ENCODE measurements around the gene RHO.
"Not testable (repeated sequence)": the region's sequence is repeated elsewhere in the genome, so short reads cannot be mapped to it uniquely, and the experiment has no call there.

The RHO gene

DNA sequence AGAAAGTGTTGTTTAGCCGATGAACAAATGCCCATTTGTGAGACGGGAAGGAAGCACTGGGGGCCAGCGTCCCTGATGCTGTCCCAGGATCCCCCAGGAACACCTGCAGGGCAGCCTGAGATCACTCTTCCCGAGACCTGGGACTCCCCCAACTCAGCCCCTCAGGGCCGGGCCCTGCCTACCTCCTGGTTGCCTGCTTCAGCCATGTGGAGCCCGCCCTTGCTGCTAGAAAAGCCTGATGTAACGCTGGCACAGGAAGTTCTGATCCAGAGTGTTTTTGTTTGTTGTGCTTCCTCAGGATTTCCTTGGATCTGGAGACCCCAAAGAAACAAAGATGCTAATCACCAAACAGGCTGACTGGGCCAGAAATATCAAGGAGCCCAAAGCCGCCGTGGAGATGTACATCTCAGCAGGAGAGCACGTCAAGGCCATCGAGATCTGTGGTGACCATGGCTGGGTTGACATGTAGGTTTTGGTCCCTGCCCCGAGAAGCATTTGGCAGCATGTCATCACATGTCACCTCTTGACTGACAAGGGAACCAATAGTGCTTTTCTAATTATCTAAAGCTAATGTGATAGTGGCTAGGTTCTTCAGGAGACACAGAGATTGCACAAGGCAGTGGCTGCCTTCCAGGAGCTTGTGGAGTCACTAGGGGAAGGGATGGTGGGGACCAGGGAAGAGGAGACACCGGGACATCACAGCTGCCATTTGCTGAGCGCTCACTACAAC, 28.7 kb upstream of the RHO start:
- not testable (repeated sequence) for H3K4me3 ChIP-seq (ENCODE audit: low read depth, low read length)

DNA sequence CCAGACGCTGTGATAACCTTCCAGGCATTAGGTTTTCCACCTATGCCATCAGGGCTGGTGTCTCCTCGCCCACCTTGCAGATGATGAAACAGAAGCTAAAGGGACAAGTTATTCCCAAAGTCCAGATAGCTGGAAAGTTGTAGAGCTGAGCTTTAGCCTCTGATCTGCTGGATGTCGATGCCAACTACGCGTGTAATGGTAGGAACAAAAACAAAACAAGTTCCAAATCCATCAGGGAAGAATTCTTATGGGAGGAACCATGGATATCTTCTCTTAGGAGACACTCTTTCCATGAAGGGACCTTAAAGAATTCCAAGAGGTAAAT, 28.1 kb upstream of the RHO start:
- H3K4me3 ChIP-seq (ENCODE audit: low read depth, low read length) = no peak overlapping the region

DNA sequence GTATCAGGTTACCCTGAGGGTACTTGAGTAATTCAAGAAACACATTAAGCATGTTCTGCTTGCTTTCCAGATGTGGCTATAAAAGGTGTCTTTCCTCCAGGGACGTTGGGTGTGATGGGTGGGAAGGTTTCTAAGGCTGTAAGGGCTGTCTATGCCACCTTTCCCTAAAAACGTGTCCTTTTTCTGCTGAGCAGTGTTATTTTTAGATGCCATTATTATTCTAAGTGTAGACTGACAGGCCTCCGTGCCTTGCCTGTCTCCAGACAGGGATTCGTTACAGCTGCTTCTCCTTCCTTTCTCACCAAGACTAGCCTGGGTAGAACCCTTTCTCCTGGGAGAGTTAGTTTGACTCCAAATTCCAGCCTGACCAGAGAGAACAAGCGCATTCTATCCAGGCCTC, 26.8 kb upstream of the RHO start:
- no peak overlapping the region for H3K4me3 ChIP-seq (ENCODE audit: low read depth, low read length)

DNA sequence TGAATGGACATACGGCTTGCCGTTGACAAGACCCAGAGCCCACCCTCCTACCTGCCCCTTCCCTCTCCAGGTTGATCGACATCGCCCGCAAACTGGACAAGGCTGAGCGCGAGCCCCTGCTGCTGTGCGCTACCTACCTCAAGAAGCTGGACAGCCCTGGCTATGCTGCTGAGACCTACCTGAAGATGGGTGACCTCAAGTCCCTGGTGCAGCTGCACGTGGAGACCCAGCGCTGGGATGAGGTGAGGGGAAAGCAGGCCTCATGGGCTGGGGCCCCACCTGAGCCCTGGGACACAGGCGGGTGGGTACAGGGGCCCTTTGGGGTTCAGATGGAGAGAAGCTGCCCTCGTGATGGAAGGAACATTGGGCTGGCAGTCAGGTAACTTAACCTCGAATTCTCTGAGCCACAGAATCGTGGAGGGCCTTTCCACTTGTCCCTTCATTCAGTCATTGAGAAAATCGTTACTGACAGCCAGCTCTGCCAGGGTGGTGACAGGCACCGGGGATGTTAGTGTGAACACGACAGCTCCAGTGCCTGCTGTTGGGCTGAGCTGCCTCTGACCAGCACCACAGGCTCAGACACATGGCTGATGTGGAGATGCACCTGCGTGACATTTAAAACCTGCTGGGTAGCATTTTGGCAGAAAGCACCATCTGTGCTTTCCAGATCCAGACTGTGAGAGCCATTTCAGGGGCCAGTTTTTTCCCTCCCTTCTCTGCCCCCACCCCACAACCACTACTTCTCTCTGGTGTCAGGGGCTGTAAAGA, 25.6 kb upstream of the RHO start:
- H3K4me3 ChIP-seq (ENCODE audit: low read depth, low read length) = no peak overlapping the region

DNA sequence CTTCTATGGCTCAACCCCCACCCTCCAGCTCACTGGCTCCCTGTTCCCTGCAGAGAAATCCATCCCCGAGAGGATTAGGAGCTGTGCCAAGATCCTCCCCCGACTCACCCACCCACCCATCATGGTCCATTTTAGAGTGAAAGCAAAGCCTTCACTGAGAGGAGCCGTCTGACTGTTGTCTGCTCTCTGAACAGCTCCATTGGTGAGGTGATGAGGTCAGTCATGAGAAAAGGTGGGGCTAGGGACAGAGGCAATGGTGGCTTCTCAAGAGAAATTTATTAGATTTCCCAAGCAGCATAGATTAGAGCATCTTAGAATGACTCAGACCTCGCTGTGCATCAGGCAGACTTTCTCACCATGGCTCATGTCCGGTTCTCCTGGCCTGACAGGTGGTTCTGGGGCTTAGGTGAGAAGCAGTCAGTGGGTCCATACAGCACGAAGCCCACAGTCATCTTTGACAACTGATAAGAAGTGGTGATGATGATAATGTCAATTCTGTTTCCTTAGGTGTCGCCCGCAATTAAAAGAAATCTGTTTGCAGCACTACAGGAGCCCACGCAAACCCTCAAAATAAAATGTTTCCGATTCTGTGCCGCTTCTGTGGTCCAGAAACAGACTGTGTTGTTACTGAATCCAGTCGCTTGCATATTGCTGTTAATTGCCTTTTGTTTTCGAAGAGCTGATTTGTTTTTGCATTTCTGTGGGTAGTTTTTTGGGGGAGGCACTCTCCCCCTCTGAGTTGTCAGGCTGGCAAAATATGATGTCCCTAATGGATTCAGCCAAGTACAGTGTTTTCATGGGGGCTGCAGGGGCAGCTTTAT, 24.8 kb upstream of the RHO start:
- no peak overlapping the region for H3K4me3 ChIP-seq (ENCODE audit: low read depth, low read length)

DNA sequence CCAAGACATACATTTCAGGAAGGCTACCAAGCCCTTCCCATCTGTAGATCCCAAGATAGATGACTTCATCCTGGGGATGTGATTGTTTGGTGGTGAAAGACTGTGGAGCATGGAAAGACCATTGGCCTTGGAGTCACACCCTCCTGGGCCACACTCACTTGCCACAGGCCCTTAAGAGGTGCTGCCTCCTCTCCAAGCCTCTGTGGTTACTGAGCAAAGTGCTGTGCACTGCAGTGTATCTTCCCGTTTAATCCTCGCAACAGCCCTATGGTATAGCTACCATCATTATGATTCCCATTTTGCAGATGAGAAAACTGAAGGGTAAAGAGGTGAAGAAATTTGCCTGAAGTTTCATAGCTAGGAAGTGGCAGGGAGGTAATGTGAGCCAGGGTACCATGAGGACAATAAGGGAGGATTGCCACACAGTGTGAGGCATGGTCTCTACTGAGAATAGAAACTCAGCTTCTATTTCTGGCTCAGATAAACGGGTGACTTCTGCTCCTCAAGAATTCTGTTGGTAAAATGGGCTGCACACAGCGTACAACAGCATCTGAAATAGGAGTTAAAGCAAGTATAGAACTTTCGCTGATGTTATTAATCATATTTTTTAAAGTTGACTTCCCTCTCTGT, 23.9 kb upstream of the RHO start:
- H3K4me3 ChIP-seq (ENCODE audit: low read depth, low read length) = no peak overlapping the region

DNA sequence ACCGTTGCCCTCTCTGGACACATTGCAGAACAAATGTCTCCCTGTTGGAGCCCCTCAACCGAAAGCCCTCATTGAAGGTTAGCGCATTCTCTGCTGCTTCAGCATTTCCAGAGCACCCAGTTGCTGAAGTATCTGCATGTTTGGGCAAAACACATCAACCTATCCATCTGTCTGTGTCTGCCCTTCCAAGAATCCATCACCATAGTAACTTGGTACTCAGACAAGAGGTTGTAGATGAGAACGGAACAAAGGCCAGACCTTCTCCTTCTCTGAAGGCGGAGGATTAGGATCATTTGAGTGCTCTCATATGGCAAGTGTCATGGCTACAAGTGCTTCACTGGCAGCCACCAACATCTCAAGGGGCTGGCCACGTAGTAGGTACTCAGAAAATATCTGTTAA, 23.1 kb upstream of the RHO start:
- H3K4me3 ChIP-seq (ENCODE audit: low read depth, low read length) = no peak overlapping the region

DNA sequence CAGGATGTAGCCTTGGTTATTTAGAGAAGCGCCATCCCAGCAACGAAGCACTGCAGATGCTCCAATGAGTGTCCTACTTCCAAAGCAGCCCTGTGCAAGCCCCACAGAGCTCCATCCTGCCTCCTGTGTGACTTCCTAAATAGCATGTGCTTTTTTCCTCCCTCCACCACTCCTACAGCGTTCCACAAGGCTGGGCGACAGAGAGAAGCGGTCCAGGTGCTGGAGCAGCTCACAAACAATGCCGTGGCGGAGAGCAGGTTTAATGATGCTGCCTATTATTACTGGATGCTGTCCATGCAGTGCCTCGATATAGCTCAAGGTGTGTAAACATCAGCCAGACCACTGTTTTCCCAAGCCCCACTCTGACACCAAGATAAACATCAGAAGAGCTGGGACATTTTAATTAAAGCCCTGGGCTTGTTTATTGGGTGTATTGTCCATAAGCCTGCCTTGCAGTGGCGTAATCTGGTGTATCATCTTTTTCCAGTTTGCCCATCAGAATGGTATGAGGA, 22.2 kb upstream of the RHO start:
- no peak overlapping the region for H3K4me3 ChIP-seq (ENCODE audit: low read depth, low read length)

DNA sequence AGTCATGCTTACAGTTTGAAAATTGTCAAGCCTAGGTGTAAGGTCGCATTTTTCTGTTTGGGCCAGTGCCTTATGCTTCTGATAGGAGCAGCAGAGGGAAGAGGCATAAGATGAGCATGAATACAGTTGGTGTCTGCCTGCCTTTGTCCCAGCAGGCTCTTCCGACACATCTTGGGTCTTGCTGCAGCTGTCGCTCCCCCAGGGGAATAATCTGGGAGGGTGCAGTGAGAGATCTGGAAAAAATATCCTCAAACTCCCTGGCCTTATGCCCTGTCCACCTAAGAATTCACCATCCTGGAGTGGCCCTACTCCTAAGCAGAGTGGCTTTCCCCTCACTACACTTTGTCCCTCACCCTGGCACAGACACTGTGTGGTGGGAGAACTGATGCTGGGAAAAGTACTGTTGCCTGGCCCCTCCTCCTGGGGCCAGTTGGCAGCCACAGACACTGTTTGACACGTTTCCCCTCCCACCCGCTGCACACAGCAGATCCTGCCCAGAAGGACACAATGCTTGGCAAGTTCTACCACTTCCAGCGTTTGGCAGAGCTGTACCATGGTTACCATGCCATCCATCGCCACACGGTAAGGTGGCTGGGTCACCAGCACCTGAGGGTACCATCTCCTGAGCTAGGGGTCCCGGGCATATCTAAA, 21.1 kb upstream of the RHO start:
- no peak overlapping the region for H3K4me3 ChIP-seq (ENCODE audit: low read depth, low read length)

DNA sequence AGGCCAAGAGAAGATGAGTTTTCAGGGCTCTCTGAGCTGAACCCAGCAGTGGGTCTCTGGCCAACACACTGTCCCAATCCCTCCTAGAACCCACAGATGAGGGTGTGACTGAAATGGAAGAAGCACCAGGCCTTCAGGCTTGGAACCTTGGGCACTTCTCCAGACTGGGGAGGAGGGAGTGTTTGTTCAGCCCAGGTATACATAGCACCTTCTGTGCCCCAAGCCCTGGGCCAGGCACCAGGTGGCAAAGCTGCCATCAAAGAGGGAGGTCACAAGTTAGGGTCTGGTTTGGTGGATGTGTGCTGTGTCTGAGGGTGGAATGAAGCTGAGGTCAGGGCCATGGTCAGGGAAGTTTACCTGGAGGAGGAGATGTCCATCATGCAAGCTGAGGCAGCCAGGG, 15.8 kb upstream of the RHO start:
- no peak overlapping the region for H3K4me3 ChIP-seq (ENCODE audit: low read depth, low read length)

DNA sequence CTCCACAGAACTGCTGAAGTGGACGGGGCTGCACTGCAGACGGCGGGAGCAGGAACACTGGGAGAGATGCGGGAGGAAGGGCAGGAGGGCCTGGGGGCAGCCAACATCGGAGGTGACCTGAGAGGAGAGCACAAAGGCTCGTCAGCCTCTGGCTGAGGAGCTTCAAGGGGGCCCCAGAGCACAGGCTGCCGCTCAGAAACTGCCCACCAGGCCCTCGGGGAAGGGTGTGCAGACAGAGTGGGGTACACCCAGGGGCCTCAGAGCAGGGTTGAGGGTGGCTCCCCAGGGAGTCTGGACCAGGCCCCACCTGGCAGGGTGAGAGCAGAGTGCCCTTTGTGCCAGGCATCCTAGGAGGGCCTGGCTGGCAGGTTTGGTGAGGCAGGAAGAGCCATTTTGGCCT, 14.7 kb upstream of the RHO start:
- H3K4me3 ChIP-seq (ENCODE audit: low read depth, low read length) = no peak overlapping the region

DNA sequence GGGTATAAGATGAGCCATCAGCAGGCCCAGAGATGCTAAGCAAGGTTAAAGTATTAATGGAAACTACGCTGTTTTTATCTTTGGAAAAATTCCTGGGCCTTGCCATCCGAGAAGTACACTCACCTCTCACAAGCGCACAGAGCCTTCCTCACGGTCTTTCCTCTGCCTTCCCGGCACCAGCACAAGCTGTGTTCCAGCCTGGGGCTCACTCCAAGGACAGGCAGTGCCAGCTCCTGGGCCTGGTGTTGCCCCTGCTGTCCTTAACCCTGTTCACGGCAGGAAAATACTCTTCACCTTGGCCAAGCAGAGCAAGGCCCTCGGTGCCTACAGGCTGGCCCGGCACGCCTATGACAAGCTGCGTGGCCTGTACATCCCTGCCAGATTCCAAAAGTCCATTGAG, 14.3 kb upstream of the RHO start:
- H3K4me3 ChIP-seq (ENCODE audit: low read depth, low read length) = no peak overlapping the region

DNA sequence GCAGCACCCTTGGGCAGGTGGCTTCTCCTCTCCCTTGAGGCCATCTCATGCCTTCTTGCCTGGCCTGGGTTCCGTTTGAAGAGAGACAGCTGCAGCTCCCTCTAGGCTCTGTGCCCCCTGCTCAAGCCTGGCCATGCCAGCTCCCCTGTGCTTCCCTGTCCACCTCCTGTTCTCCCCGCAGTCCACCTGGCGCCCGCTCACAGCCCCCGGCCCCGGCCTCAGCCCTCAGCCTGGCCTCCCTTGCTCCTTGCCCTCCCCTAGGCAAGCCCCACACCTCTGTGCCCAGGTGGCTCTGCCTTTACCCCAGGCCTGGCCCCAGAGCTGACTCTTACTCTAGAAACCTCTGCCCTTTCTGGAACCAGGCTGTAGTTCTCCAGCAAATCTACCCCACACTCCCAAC, 13.9 kb upstream of the RHO start:
- H3K4me3 ChIP-seq (ENCODE audit: low read depth, low read length) = no peak overlapping the region

DNA sequence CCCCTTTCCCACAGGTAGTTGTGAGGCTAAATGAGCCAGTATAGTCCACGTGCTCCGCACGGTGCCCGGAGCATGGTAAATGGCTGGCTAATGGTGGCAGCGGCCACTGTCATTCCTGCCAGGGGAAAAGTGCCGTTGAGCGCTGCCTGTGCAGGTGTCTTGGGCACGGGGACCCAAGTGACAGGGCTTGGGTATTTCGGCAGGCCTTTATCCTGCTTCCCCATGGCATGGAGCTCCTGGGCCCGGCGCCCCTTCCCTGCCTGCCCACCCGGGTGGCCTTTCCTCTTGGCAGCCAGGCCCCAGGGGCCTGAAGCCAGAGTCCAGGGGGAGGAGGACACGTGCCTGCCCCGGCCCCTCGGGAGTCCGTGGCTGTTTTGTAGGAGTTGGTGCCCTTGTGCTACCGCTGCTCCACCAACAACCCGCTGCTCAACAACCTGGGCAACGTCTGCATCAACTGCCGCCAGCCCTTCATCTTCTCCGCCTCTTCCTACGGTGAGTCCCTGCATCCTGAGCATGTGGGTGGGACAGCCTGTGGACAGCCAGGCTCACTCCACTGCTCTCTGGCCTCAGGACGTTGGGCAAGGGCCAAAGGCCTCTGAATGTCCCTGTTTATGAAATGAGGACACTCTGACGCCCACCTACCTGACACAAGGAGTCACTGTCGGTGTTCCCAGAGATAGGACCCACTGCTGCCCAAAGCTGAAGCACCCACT, 13.2 kb upstream of the RHO start:
- H3K4me3 ChIP-seq (ENCODE audit: low read depth, low read length) = not testable (repeated sequence)

DNA sequence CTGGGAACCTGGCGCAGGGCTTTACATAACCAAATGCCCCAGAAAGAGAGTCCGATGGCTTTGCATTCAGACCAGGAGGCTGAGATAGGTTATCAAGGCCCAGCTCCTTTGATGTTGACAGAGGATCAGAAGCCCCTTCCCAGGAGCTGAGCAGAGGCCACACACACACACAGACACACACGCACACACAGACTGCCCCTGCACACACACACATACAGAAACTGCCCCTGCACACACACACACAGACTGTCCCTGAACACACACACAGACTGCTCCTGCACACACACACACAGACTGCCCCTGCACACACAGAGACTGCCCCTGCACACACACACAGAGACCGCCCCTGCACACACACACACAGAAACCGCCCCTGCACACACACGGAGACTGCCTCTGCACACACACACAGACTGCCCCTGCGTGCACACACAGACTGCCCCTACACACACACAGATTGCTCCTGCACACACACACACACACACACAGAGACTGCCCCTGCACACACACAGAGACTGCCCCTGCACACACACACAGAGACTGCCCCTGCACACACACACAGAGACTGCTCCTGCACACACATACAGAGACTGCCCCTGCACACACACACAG, 12.5 kb upstream of the RHO start:
- H3K4me3 ChIP-seq (ENCODE audit: low read depth, low read length) = not testable (repeated sequence)

DNA sequence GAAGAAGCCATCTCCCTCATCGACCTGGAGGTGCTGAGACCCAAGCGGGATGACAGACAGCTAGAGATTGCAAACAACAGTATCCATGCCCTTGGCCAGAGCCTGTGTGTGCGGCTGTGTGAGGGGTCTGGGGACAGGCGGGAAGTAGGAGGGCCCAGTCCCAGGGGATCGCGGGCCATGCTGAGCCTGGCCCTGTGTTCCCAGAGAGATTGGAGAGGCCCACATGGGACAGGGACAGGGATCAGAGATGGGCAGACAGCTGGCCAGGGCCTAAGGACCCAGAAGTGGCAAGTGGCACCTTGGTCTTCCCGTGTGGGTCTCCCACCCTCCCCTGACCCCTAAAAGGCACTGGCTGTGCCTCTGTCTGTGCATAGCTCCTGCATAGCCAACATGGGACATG, 10.9 kb upstream of the RHO start:
- H3K4me3 ChIP-seq (ENCODE audit: low read depth, low read length) = no peak overlapping the region

DNA sequence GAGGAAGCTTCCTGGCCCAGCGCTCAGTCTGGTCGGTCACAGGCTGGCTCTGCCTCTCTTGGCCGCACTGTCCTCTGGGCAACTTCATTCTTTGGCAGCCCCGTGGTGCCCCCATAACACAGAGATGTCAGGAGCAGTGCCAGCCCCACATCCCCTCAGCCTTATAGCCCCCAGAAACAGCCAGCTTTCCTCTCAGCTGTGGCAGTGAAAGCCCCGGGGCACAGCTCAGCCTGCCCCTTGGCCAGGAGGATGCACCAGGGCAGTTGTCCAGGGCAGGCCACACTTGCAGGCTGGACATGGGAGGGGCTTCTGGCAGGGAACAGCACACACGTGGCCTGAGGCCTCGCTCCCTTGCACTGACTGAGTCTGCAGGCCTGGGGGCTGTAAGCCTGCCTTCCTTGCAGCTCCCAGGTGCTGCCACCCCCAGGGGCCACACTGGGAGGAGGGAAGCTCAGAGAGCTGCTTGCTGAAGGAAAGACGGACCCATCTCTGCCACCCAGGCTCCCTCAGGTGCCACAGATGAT, 10.3 kb upstream of the RHO start:
- H3K4me3 ChIP-seq (ENCODE audit: low read depth, low read length) = no peak overlapping the region

DNA sequence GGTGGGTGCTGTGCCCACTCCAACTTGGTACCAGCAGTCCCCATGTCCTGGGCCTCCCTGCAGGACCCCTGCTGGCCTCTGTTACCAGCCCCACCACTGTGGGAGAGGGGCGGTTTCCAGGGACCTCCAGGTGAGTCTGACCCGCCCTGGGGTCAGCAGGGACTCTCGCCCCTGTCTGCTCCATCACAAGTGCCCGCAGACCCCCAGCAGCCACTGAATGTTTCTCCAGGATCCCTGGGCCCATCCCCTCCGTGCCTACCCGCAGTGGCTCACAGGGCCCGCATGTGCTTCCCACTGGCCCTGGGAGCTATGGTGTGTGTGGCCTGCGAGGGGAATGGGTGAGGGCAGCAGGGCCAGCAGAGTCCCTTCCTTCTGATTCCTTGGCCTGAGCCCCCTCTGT, 9.9 kb upstream of the RHO start:
- H3K4me3 ChIP-seq (ENCODE audit: low read depth, low read length) = no peak overlapping the region

DNA sequence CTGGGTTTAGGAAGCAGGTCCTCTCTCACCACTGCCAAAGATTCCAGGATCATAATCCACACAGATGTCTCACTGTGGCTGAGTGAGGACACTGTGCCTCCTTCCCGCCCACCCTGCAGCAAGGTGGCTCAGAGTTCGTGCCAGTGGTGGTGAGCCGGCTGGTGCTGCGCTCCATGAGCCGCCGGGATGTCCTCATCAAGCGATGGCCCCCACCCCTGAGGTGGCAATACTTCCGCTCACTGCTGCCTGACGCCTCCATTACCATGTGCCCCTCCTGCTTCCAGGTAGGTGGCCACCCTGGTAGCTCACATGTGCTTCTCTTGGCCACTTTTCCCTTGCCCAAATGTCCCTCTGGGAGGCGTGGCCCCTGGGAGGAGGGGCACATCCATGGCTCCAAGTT, 9.0 kb upstream of the RHO start:
- no peak overlapping the region for H3K4me3 ChIP-seq (ENCODE audit: low read depth, low read length)

Data from iPS-11a (cell line).